ENCODE measurements around the gene TEAD1. TPM values are rescaled to one million over a fixed set of nuclear protein-coding genes. Genes with fewer than 3 reads are reported as not detected.

The TEAD1 gene
- total RNA-seq, 2 experiments from 2014 or later = 0.59 to 0.65 TPM

GRCh38 chr11:12686246-12687060, 12.2 kb downstream of the TEAD1 start:
- Mint-ChIP-seq H3K27me3 (peaks cover 59% of the 10 kb centered on the region), H3K4me3 (no peak overlapping the region), H3K9me3 (ENCODE audit: low read depth) (no peaks in the 10 kb centered on the region), H3K4me1 (peaks cover 10% of the 10 kb centered on the region), H3K36me3 (ENCODE audit: low read depth) (no peaks in the 10 kb centered on the region), H3K27ac (no peak overlapping the region)
- POLR2A ChIA-PET = no interaction called here
- DNase-seq = no peak
- CTCF ChIA-PET = no interaction called here
- intact Hi-C loops (cut with DNase I, micrococcal nuclease) = no loop called here
- peak; percentile 44 for ATAC-seq

- ATAC-seq = no peak
- peaks cover 10% of the 10 kb centered on the region for H3K4me1 Mint-ChIP-seq
- no peaks in the 10 kb centered on the region for H3K9me3 Mint-ChIP-seq (ENCODE audit: low read depth)
- H3K27me3 Mint-ChIP-seq = peaks cover 54% of the 10 kb centered on the region
- H3K27ac Mint-ChIP-seq = no peak overlapping the region
- DNase-seq = no peak
- intact Hi-C loops (cut with DNase I, micrococcal nuclease) = no loop called here
- ChIA-PET CTCF (no interaction called here), POLR2A (no interaction called here)
- no peaks in the 10 kb centered on the region for H3K36me3 Mint-ChIP-seq (ENCODE audit: low read depth)
- no peak overlapping the region for H3K4me3 Mint-ChIP-seq
Measured at GRCh38 chr11:12687216-12687623, 13.0 kb downstream of the TEAD1 start.

- Mint-ChIP-seq H3K4me3 (no peak overlapping the region), H3K27ac (no peak overlapping the region), H3K4me1 (peaks cover 10% of the 10 kb centered on the region), H3K27me3 (peaks cover 54% of the 10 kb centered on the region), H3K9me3 (ENCODE audit: low read depth) (no peaks in the 10 kb centered on the region), H3K36me3 (ENCODE audit: low read depth) (no peaks in the 10 kb centered on the region)
- no peak for ATAC-seq
- ChIA-PET CTCF (no interaction called here), POLR2A (no interaction called here)
- DNase-seq = no peak
- intact Hi-C loops (cut with DNase I, micrococcal nuclease) = no loop called here
Measured at GRCh38 chr11:12687740-12688139, 13.5 kb downstream of the TEAD1 start.

- peaks cover 55% of the 10 kb centered on the region for H3K27me3 Mint-ChIP-seq
- CTCF ChIA-PET = no interaction called here
- POLR2A ChIA-PET = no interaction called here
Measured at GRCh38 chr11:12689029-12689755, 15.0 kb downstream of the TEAD1 start.

GRCh38 chr11:12690663-12691062, 16.4 kb downstream of the TEAD1 start:
- no peaks in the 10 kb centered on the region for H3K36me3 Mint-ChIP-seq (ENCODE audit: low read depth)
- H3K27ac Mint-ChIP-seq = no peak overlapping the region
- no peak for DNase-seq
- POLR2A ChIA-PET = no interaction called here
- H3K4me1 Mint-ChIP-seq = peaks cover 19% of the 10 kb centered on the region
- no peaks in the 10 kb centered on the region for H3K9me3 Mint-ChIP-seq (ENCODE audit: low read depth)
- H3K27me3 Mint-ChIP-seq = peaks cover 60% of the 10 kb centered on the region
- intact Hi-C loops (cut with DNase I, micrococcal nuclease) = no loop called here
- H3K4me3 Mint-ChIP-seq = no peak overlapping the region
- CTCF ChIA-PET = no interaction called here
- no peak for ATAC-seq

More at GRCh38 chr11:12689029-12689755, 15.0 kb downstream of the TEAD1 start:
- no peaks in the 10 kb centered on the region for H3K9me3 Mint-ChIP-seq (ENCODE audit: low read depth)
- ATAC-seq = no peak
- H3K4me3 Mint-ChIP-seq = no peak overlapping the region
- no peaks in the 10 kb centered on the region for H3K36me3 Mint-ChIP-seq (ENCODE audit: low read depth)
- intact Hi-C loops (cut with DNase I, micrococcal nuclease) = no loop called here
- no peak for DNase-seq
- no peak overlapping the region for H3K27ac Mint-ChIP-seq
- H3K4me1 Mint-ChIP-seq = peaks cover 19% of the 10 kb centered on the region

- Mint-ChIP-seq H3K27me3 (peaks cover 69% of the 10 kb centered on the region), H3K9me3 (ENCODE audit: low read depth) (no peaks in the 10 kb centered on the region), H3K4me1 (peaks cover 13% of the 10 kb centered on the region), H3K27ac (no peak overlapping the region), H3K36me3 (ENCODE audit: low read depth) (no peaks in the 10 kb centered on the region), H3K4me3 (no peak overlapping the region)
- ATAC-seq (no peak), DNase-seq (no peak)
- intact Hi-C loops (cut with DNase I, micrococcal nuclease) = no loop called here
- CTCF ChIA-PET = interaction anchor here (0.6 kb wide), 1 partner anchor 1994 kb away, joined by 3 read pairs; no protein-coding TSS in a partner anchor
- POLR2A ChIA-PET = no interaction called here
Measured at GRCh38 chr11:12691473-12691872, 17.3 kb downstream of the TEAD1 start.

GRCh38 chr11:12692229-12693075, 18.2 kb downstream of the TEAD1 start:
- ChIA-PET CTCF (interaction anchor here (0.5 to 0.6 kb wide), 2 partner anchors 1211 to 1256 kb away, joined by 3 read pairs; no protein-coding TSS in a partner anchor), POLR2A (no interaction called here)
- Mint-ChIP-seq H3K27me3 (peaks cover 71% of the 10 kb centered on the region), H3K9me3 (ENCODE audit: low read depth) (no peaks in the 10 kb centered on the region), H3K27ac (no peak overlapping the region), H3K36me3 (ENCODE audit: low read depth) (no peaks in the 10 kb centered on the region), H3K4me3 (no peak overlapping the region), H3K4me1 (peaks cover 10% of the 10 kb centered on the region)
- DNase-seq (no peak), ATAC-seq (no peak)
- intact Hi-C loops (cut with DNase I, micrococcal nuclease) = no loop called here

- Mint-ChIP-seq H3K27me3 (peaks cover 72% of the 10 kb centered on the region), H3K4me1 (peaks cover 13% of the 10 kb centered on the region), H3K4me3 (no peak overlapping the region), H3K27ac (no peak overlapping the region), H3K9me3 (ENCODE audit: low read depth) (no peaks in the 10 kb centered on the region), H3K36me3 (ENCODE audit: low read depth) (no peaks in the 10 kb centered on the region)
- DNase-seq (no peak), ATAC-seq (no peak)
- intact Hi-C loops (cut with DNase I, micrococcal nuclease) = no loop called here
- POLR2A ChIA-PET = no interaction called here
- CTCF ChIA-PET = no interaction called here
Measured at GRCh38 chr11:12693094-12693478, 18.9 kb downstream of the TEAD1 start.

- no peak overlapping the region for H3K27ac Mint-ChIP-seq
- ChIA-PET CTCF (no interaction called here), POLR2A (no interaction called here)
- peaks cover 17% of the 10 kb centered on the region for H3K4me1 Mint-ChIP-seq
- intact Hi-C loops (cut with DNase I, micrococcal nuclease) = no loop called here
- DNase-seq (peak; percentile 45), ATAC-seq (peak; percentile 83)
- no peaks in the 10 kb centered on the region for H3K36me3 Mint-ChIP-seq (ENCODE audit: low read depth)
- H3K27me3 Mint-ChIP-seq = peaks cover 73% of the 10 kb centered on the region
- H3K4me3 Mint-ChIP-seq = no peak overlapping the region
- H3K9me3 Mint-ChIP-seq (ENCODE audit: low read depth) = no peaks in the 10 kb centered on the region
Measured at GRCh38 chr11:12693479-12694182, 19.4 kb downstream of the TEAD1 start.

- Mint-ChIP-seq H3K36me3 (ENCODE audit: low read depth) (no peaks in the 10 kb centered on the region), H3K4me1 (peaks cover 17% of the 10 kb centered on the region), H3K27me3 (peaks cover 68% of the 10 kb centered on the region), H3K27ac (no peak overlapping the region), H3K9me3 (ENCODE audit: low read depth) (no peaks in the 10 kb centered on the region), H3K4me3 (no peak overlapping the region)
- POLR2A ChIA-PET = no interaction called here
- intact Hi-C loops (cut with DNase I, micrococcal nuclease) = no loop called here
- DNase-seq (no peak), ATAC-seq (no peak)
- CTCF ChIA-PET = no interaction called here
Measured at GRCh38 chr11:12694183-12694531, 19.9 kb downstream of the TEAD1 start.

GRCh38 chr11:12695221-12695794, 21.1 kb downstream of the TEAD1 start:
- Mint-ChIP-seq H3K9me3 (ENCODE audit: low read depth) (no peaks in the 10 kb centered on the region), H3K36me3 (ENCODE audit: low read depth) (no peaks in the 10 kb centered on the region), H3K4me3 (no peak overlapping the region), H3K27me3 (peaks cover 65% of the 10 kb centered on the region), H3K4me1 (peaks cover 17% of the 10 kb centered on the region), H3K27ac (no peak overlapping the region)
- CTCF ChIA-PET = no interaction called here
- POLR2A ChIA-PET = no interaction called here
- intact Hi-C loops (cut with DNase I, micrococcal nuclease) = no loop called here
- ATAC-seq (no peak), DNase-seq (no peak)

Measured in activated CD4-positive, alpha-beta T cell treated with anti-CD3 and anti-CD28 coated beads for 36 hours (primary cell).